Panc1 (cell line): ENCODE results near the gene PPM1H. TPM values are rescaled to one million over a fixed set of nuclear protein-coding genes. Genes with fewer than 3 reads are reported as not detected.
A peak's percentile ranks its signal among the peaks of the same experiment; 100 is the strongest.

Experiments
- ATAC-seq: fragments of 200-7000 bp; cut with Tn5 transposase; 2 replicates; pipeline ENCODE4 v1.9.1; 2020; ENCODE audit warnings: mild to moderate bottlenecking, moderate library complexity
- BruUV-seq: library from RNA; stranded (reverse); fragments of 400-500 nt; replicated peaks from 2 replicates; lab custom pipeline; 2021; lab: Mats Ljungman, UMichigan
- CTCF ChIA-PET: fragments of 300-600 bp; sonication (Branson Sonifier 250); formaldehyde crosslinking; loops from one replicate; lab custom pipeline; 2022; ENCODE audit warnings: antibody characterized with exemption; lab: Charles Lee
- POLR2A ChIA-PET: fragments of 300-600 bp; sonication (Branson Sonifier 250); formaldehyde crosslinking; loops from one replicate; lab custom pipeline; 2022; ENCODE audit warnings: antibody characterized with exemption; lab: Charles Lee
- DNase-seq: peaks from one replicate; pipeline ENCODE4 v3.0.0-alpha.2; 2010; ENCODE audit warnings: low read depth, low spot score
- H3K27ac ChIP-seq: 2 replicates; pipeline ENCODE4 v1.5.1; 2011; ENCODE audit warnings: mild to moderate bottlenecking, low read length, inconsistent platforms
- H3K27me3 ChIP-seq: fragments of 200-500 bp; sonication (Bioruptor generic); 2 replicates; pipeline ENCODE4 v1.6.0; 2014; ENCODE audit warnings: low read length, inconsistent platforms; ENCODE audit not compliant: control insufficient read depth, insufficient read depth
- H3K36me3 ChIP-seq: fragments of 200-500 bp; sonication (Bioruptor generic); 2 replicates; pipeline ENCODE4 v1.5.1; 2014; ENCODE audit warnings: inconsistent platforms, mild to moderate bottlenecking, low read length, moderate library complexity; ENCODE audit not compliant: control insufficient read depth, insufficient read depth
- H3K4me1 ChIP-seq: 2 replicates; pipeline ENCODE4 v1.5.1; 2011; ENCODE audit warnings: inconsistent platforms, mild to moderate bottlenecking, low read length, moderate library complexity; ENCODE audit not compliant: control insufficient read depth, insufficient read depth
- H3K4me3 ChIP-seq, 2 experiments: 2 replicates each; pipeline ENCODE4 v1.5.1; 2011 to 2012; ENCODE audit warnings: low read depth in 2 of 2, low read length in 2 of 2, mild to moderate bottlenecking in 2 of 2, inconsistent platforms in 1 of 2, moderate library complexity in 1 of 2
- H3K9me3 ChIP-seq: fragments of 200-500 bp; sonication (Bioruptor generic); 2 replicates; pipeline ENCODE4 v1.5.1; 2014; ENCODE audit warnings: low read depth, mild to moderate bottlenecking, inconsistent platforms, low read length, moderate library complexity; ENCODE audit not compliant: control insufficient read depth, insufficient read depth
- POLR2AphosphoS5 ChIP-seq: IDR thresholded peaks from 2 replicates; pipeline ENCODE4 v1.6.1; 2012; ENCODE audit warnings: mild to moderate bottlenecking, low read depth, low read length, moderate library complexity
- SIN3A ChIP-seq: IDR thresholded peaks from 2 replicates; pipeline ENCODE4 v1.6.1; 2012; ENCODE audit warnings: low read depth, mild to moderate bottlenecking, low read length, moderate library complexity, borderline replicate concordance; ENCODE audit not compliant: insufficient read depth
- TCF7L2 ChIP-seq: IDR thresholded peaks from 2 replicates; pipeline ENCODE4 v1.6.1; 2011; ENCODE audit warnings: mild to moderate bottlenecking, low read depth, low read length, inconsistent platforms
- in situ Hi-C: cut with HindIII; loops from 2 replicates; pipeline ENCODE4 v1.10.0; 2016; ENCODE audit warnings: low sequenced_read_pairs, low pct_unique_long_range_greater_than_20kb
- intact Hi-C: fragments of 100-400 bp; cut with micrococcal nuclease; formaldehyde crosslinking; loops from one replicate; pipeline ENCODE4 v1.10.0; 2022; ENCODE audit not compliant: unreplicated experiment
- total RNA-seq: library from RNA; stranded (reverse); gene quantifications from one replicate; pipeline ENCODE4 v1.2.1, GENCODE V29; 2021; ENCODE audit not compliant: unreplicated experiment
- TF ChIP-seq, protein P1 (sequence below): fragments of 450-650 bp; IDR thresholded peaks from 2 replicates; pipeline ENCODE4 v1.5.1; 2017; ENCODE audit warnings: mild to moderate bottlenecking
- TF ChIP-seq, protein P2 (sequence below), 2 experiments: IDR thresholded peaks; 2 replicates each; pipeline ENCODE4 v1.6.1; 2011 to 2012; ENCODE audit warnings: low read depth in 2 of 2, control low read depth in 1 of 2, low read length in 1 of 2, mild to moderate bottlenecking in 1 of 2, moderate library complexity in 1 of 2; ENCODE audit not compliant: insufficient read depth in 1 of 2

PPM1H gene
- total RNA-seq, 1 experiment from 2014 or later: 22.9 TPM

DNA sequence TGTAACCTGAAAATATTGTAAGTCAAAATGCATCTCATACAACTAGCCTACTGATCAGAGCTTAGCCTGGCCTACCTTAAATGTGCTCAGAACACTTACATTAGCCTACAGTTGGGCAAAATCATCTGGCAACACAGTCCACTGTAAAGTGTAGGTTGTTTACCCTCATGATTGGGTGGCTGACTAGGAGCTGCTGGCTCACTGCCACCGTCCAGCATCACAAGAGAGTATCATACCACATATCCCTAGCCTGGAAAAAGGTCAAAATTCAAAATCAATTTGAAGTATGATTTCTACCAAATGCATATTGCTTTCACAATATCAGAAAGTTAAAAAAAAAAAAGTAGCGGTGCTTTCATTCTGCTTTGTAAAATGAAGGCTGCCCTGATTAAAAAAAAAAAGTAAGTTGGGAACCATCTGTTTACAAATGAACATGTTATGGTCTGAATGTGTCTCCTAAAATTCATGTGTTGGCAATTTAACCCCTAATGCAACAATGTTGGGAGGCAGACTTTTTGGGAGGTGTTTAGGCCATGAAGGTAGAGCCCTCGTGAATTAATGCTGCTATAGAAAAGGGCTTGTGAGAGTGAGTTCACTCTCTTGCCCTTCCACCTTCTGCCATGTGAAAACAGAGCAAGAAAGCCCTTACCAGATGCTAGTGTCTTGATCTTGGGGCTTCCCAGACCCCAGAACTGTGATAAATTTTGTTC lies 211.8 kb downstream of the PPM1H start:
- no peak for TF ChIP-seq TCF7L2
- no peak for TF ChIP-seq SIN3A
- TF ChIP-seq POLR2AphosphoS5: no peak
- TF ChIP-seq, protein P1, sequence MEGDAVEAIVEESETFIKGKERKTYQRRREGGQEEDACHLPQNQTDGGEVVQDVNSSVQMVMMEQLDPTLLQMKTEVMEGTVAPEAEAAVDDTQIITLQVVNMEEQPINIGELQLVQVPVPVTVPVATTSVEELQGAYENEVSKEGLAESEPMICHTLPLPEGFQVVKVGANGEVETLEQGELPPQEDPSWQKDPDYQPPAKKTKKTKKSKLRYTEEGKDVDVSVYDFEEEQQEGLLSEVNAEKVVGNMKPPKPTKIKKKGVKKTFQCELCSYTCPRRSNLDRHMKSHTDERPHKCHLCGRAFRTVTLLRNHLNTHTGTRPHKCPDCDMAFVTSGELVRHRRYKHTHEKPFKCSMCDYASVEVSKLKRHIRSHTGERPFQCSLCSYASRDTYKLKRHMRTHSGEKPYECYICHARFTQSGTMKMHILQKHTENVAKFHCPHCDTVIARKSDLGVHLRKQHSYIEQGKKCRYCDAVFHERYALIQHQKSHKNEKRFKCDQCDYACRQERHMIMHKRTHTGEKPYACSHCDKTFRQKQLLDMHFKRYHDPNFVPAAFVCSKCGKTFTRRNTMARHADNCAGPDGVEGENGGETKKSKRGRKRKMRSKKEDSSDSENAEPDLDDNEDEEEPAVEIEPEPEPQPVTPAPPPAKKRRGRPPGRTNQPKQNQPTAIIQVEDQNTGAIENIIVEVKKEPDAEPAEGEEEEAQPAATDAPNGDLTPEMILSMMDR: no peak
- no peak overlapping the region for H3K4me3 ChIP-seq
- in situ Hi-C loops (no loop called here), intact Hi-C loops (no loop called here)
- no peak for DNase-seq
- H3K9me3 ChIP-seq: no peaks in the 10 kb centered on the region; the same call in 1 of the 2 replicates
- H3K27me3 ChIP-seq: no peaks in the 10 kb centered on the region
- peak overlapping the region; percentile 95 for H3K27ac ChIP-seq
- ChIA-PET POLR2A (no interaction called here), CTCF (no interaction called here)
- no peak for ATAC-seq
- peaks cover 50% of the 10 kb centered on the region for H3K4me1 ChIP-seq
- H3K36me3 ChIP-seq: no peaks in the 10 kb centered on the region
- no TSS peak for BruUV-seq

DNA sequence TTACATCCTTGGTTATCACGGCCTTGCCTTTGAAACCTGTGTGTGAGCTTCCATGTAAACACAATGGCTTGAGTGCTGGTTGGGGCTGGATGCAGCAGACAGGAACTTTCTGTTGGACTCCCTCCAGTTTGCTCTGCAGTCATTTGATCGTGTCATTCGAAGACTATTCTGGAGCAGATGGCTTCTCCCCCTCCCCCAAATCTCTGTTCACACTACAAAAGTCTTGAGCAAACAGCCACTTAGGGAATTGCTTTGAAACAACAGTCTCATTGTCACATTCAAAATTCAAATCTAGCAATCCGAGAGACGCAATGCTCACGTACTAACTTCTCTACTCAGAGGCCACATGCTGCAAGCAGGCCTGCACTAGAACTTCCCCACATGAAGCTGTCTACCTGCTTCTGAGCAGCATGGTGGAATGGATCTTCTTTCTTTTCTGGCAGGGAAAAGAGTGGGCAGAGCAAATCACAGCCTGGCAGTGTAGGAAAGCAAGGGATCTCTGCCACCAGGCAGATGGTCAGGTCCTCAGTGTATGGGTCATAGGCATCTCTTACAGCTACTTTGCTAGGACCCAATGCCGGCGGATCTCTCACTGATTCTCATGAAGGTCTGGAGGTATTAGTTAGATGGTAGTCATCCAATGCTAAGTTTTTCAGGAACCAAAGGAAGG lies 214.2 kb downstream of the PPM1H start:
- Histone ChIP-seq H3K4me3 (no peak overlapping the region), H3K27ac (peak overlapping the region; percentile 95), H3K9me3 (no peaks in the 10 kb centered on the region; the same call in 1 of the 2 replicates), H3K36me3 (no peaks in the 10 kb centered on the region), H3K4me1 (peaks cover 65% of the 10 kb centered on the region), H3K27me3 (no peaks in the 10 kb centered on the region)
- ATAC-seq (no peak), DNase-seq (no peak)
- POLR2A ChIA-PET: interaction anchor here (0.7 kb wide), 1 partner anchor 10 kb away, joined by 3 read pairs; no protein-coding TSS in a partner anchor
- BruUV-seq: no TSS peak
- no peak for TF ChIP-seq SIN3A
- no peak for TF ChIP-seq POLR2AphosphoS5
- TF ChIP-seq, protein P2, sequence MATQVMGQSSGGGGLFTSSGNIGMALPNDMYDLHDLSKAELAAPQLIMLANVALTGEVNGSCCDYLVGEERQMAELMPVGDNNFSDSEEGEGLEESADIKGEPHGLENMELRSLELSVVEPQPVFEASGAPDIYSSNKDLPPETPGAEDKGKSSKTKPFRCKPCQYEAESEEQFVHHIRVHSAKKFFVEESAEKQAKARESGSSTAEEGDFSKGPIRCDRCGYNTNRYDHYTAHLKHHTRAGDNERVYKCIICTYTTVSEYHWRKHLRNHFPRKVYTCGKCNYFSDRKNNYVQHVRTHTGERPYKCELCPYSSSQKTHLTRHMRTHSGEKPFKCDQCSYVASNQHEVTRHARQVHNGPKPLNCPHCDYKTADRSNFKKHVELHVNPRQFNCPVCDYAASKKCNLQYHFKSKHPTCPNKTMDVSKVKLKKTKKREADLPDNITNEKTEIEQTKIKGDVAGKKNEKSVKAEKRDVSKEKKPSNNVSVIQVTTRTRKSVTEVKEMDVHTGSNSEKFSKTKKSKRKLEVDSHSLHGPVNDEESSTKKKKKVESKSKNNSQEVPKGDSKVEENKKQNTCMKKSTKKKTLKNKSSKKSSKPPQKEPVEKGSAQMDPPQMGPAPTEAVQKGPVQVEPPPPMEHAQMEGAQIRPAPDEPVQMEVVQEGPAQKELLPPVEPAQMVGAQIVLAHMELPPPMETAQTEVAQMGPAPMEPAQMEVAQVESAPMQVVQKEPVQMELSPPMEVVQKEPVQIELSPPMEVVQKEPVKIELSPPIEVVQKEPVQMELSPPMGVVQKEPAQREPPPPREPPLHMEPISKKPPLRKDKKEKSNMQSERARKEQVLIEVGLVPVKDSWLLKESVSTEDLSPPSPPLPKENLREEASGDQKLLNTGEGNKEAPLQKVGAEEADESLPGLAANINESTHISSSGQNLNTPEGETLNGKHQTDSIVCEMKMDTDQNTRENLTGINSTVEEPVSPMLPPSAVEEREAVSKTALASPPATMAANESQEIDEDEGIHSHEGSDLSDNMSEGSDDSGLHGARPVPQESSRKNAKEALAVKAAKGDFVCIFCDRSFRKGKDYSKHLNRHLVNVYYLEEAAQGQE (IDR thresholded peaks at IDR 0.05; ENCODE audit: insufficient read depth in 1 of 2, low read depth in 2 of 2, low read length in 1 of 2): no peak
- no peak for TF ChIP-seq TCF7L2
- intact Hi-C loops: no loop called here
- in situ Hi-C loops: no loop called here
- CTCF ChIA-PET: no interaction called here

DNA sequence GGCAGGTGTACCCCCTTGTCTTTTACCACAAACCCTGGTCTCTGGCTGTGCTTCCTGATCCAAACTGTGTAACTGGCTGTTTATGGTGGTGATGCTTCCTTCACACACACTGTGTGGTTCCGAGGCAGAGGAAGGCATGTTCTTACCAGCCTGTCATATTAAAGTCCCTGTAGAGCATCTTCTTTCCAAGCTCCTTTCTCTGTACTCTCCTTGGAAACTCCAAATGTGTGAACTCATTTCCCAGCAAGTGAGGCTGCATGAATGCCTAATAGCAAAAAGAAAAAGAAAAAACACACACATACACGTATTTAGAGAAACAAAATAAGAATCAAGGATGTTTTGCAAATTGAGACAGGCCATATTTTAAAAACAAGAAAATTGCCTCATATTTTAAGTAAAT lies 214.9 kb downstream of the PPM1H start:
- no peak for ATAC-seq
- ChIA-PET POLR2A (interaction anchor here (0.6 to 0.7 kb wide), 2 partner anchors 9 to 1135 kb away, joined by 3 to 12 read pairs; no protein-coding TSS in a partner anchor), CTCF (no interaction called here)
- TF ChIP-seq, protein P2 (IDR thresholded peaks at IDR 0.05; ENCODE audit: insufficient read depth in 1 of 2, low read depth in 2 of 2, low read length in 1 of 2): no peak
- TF ChIP-seq POLR2AphosphoS5: no peak
- TF ChIP-seq, protein P1: no peak
- no peak for TF ChIP-seq SIN3A
- no peak for TF ChIP-seq TCF7L2
- in situ Hi-C loops (no loop called here), intact Hi-C loops (no loop called here)
- peaks cover 65% of the 10 kb centered on the region for H3K4me1 ChIP-seq
- no TSS peak for BruUV-seq
- H3K27ac ChIP-seq: peak overlapping the region; percentile 95
- no peaks in the 10 kb centered on the region for H3K27me3 ChIP-seq
- no peaks in the 10 kb centered on the region for H3K36me3 ChIP-seq
- no peak for DNase-seq
- no peaks in the 10 kb centered on the region; the same call in 1 of the 2 replicates for H3K9me3 ChIP-seq
- no peak overlapping the region for H3K4me3 ChIP-seq
